ENCODE data around the gene CST9. TPM values are rescaled to one million over a fixed set of nuclear protein-coding genes. Genes with fewer than 3 reads are reported as not detected.
A peak's percentile ranks its signal among the peaks of the same experiment; 100 is the strongest.

The CST9 gene
- total and polyA plus RNA-seq, 9 of the 15 experiments (the other 6 are each of a cell fraction or from before 2014, with no cell fraction given) = not detected

GRCh38 chr20:23606652-23607049 lies 934 bp upstream of the CST9 start:
- intact Hi-C loops (cut with micrococcal nuclease) (loop anchor here (1.0 kb wide), 1 partner anchor 165 kb away; no protein-coding TSS in a partner anchor), in situ Hi-C loops (cut with MboI) (no loop called here)
- H3K4me2 ChIP-seq (ENCODE audit: insufficient read depth, low read length) = no peak overlapping the region
- no peaks in the 10 kb centered on the region for H3K9me3 ChIP-seq (replicated peaks; ENCODE audit: control insufficient read depth, insufficient read depth, low read depth, low read length)
- CTCF ChIA-PET (ENCODE audit: low intra/inter-chr PET ratio) = interaction anchor here (0.5 to 2.4 kb wide), 2 partner anchors 165 to 1268 kb away, joined by 3 to 25 read pairs; no protein-coding TSS in a partner anchor
- H3K27me3 ChIP-seq (ENCODE audit: control insufficient read depth in 2 of 2, insufficient read depth in 2 of 2, low read length in 2 of 2) = peaks cover 0 to 8% of the 10 kb centered on the region in 2 experiments; a peak in 2 of 5 replicates
- no TSS peak for BruUV-seq (replicated peaks)
- H3K9ac ChIP-seq (ENCODE audit: insufficient read depth in 1 of 2, low read depth in 2 of 2, low read length in 2 of 2) = no peak overlapping the region
- no peaks in the 10 kb centered on the region for H3K9me1 ChIP-seq (ENCODE audit: control insufficient read depth, insufficient read depth, low read length)
- no peak overlapping the region for H3K27ac ChIP-seq (ENCODE audit: extremely low read depth, low read depth, low read length)
- peaks cover 6% of the 10 kb centered on the region; the same call in 1 of the 2 replicates for H4K20me1 ChIP-seq (replicated peaks; ENCODE audit: control insufficient read depth, insufficient read depth, low read length)
- H3K4me3 ChIP-seq = no peak overlapping the region
- WGBS (ENCODE audit: insufficient coverage, low coverage, missing lambda C conversion rate) = 2% methylated on average over 9 of the region's 9 CpGs
- peak overlapping the region; percentile 16; the same call in 1 of the 2 replicates for H2AFZ ChIP-seq (ENCODE audit: low read depth, low read length)
- H3K36me3 ChIP-seq (ENCODE audit: control insufficient read depth, insufficient read depth, low read length) = no peaks in the 10 kb centered on the region
- no peaks in the 10 kb centered on the region; a peak in 1 of 5 replicates for H3K4me1 ChIP-seq (replicated peaks in 1 of 2; ENCODE audit: control insufficient read depth in 2 of 2, insufficient read depth in 2 of 2, low read length in 2 of 2)
- no peaks in the 10 kb centered on the region for H3K79me2 ChIP-seq (ENCODE audit: control insufficient read depth, insufficient read depth, low read length)
- DNase-seq (ENCODE audit: extremely low read depth in 1 of 4, low spot score in 3 of 4) (peak; percentile 60 to 68 (median 68)), FAIRE-seq (peak; percentile 87), ATAC-seq (peak; percentile 96)
- POLR2A ChIA-PET = no interaction called here
- TF ChIP-seq JUND (IDR thresholded peaks at IDR 0.05; ENCODE audit: borderline replicate concordance, low read depth, low read length) (peak; percentile 33; the same call in 1 of the 2 replicates), JUND (tag; IDR thresholded peaks at IDR 0.05; ENCODE audit: borderline replicate concordance, low read depth, low read length) (no peak), EZH2 (IDR thresholded peaks at IDR 0.05; ENCODE audit: borderline replicate concordance, low read depth, low read length) (no peak), THAP7 (CRISPR knock-in tag; IDR thresholded peaks at IDR 0.05) (no peak), CTCF (IDR thresholded peaks at IDR 0.05 in 2 of 3, conservative IDR thresholded peaks at IDR 0.05 in 1 of 3; ENCODE audit: insufficient read depth in 2 of 3, low read depth in 1 of 3, low read length in 3 of 3) (peak; percentile 79 to 85 (median 81)), ZSCAN32 (CRISPR knock-in tag; IDR thresholded peaks at IDR 0.05) (no peak), TRIM25 (IDR thresholded peaks at IDR 0.05; ENCODE audit: borderline replicate concordance) (no peak), ZBTB5 (IDR thresholded peaks at IDR 0.05) (no peak), STAT6 (CRISPR knock-in tag; IDR thresholded peaks at IDR 0.05) (no peak), HSF4 (CRISPR knock-in tag; IDR thresholded peaks at IDR 0.05; ENCODE audit: borderline replicate concordance) (no peak), OTX1 (CRISPR knock-in tag; IDR thresholded peaks at IDR 0.05) (no peak), CTBP1 (IDR thresholded peaks at IDR 0.05; ENCODE audit: borderline replicate concordance) (no peak), ZNF785 (CRISPR knock-in tag; IDR thresholded peaks at IDR 0.05) (no peak)
